Tibial nerve (tissue), 4 donors: ENCODE measurements around the gene SPTBN1. TPM values are rescaled to one million over a fixed set of nuclear protein-coding genes. Genes with fewer than 3 reads are reported as not detected.

Source experiments
- DNase-seq, 2 donors: peaks; one replicate each; pipeline ENCODE4 v3.0.0-alpha.2; 2019; ENCODE audit warnings: low spot score in 2 of 2
- H3K27ac ChIP-seq, 4 donors: fragments of 200-600 bp; sonication (generic) in 3 of 4; one replicate each; pipeline ENCODE4 v1.5.1; 2017 to 2019; ENCODE audit warnings: mild to moderate bottlenecking in 1 of 4
- H3K27me3 ChIP-seq, 2 donors: fragments of 200-600 bp; sonication (generic) in 1 of 2; one replicate each; pipeline versions ENCODE4 v1.5.1 to v1.6.0; 2017 to 2019
- H3K36me3 ChIP-seq, 3 donors: fragments of 200-600 bp; sonication (generic); one replicate each; pipeline ENCODE4 v1.5.1; 2018 to 2019
- H3K4me1 ChIP-seq, 4 donors: fragments of 200-600 bp; sonication (generic) in 3 of 4; one replicate each; pipeline ENCODE4 v1.5.1; 2017 to 2019
- H3K4me3 ChIP-seq, 4 donors: fragments of 200-600 bp; sonication (generic) in 3 of 4; one replicate each; pipeline ENCODE4 v1.5.1; 2017 to 2019; ENCODE audit warnings: mild to moderate bottlenecking in 1 of 4, moderate library complexity in 1 of 4
- H3K9me3 ChIP-seq, 4 donors: fragments of 200-600 bp; sonication (generic) in 3 of 4; one replicate each; pipeline ENCODE4 v1.5.1; 2017 to 2019
- CTCF ChIP-seq, 5 experiments: fragments of 200-600 bp in 3 of 5; fragments of 450-650 bp in 2 of 5; sonication (generic) in 3 of 5; IDR thresholded peaks; one replicate each; pipeline ENCODE4 v1.5.1; 2016 to 2019; ENCODE audit warnings: antibody characterized with exemption in 5 of 5, mild to moderate bottlenecking in 3 of 5, moderate library complexity in 2 of 5
- EP300 ChIP-seq, 2 donors: sonication (generic); formaldehyde crosslinking; IDR thresholded peaks; one replicate each; pipeline ENCODE4 v1.6.1; 2017; ENCODE audit warnings: antibody characterized with exemption in 2 of 2, mild to moderate bottlenecking in 1 of 2
- POLR2A ChIP-seq, 2 donors: fragments of 450-650 bp; IDR thresholded peaks; one replicate each; pipeline ENCODE4 v1.6.1; 2017; ENCODE audit warnings: antibody characterized with exemption in 2 of 2, mild to moderate bottlenecking in 2 of 2, moderate library complexity in 2 of 2
- WGBS, 2 donors: methylation state at CpG; one replicate each; pipeline ENCODE4 v1.1.5; 2018; 5-methylcytosine and 5-hydroxymethylcytosine counted together
- total RNA-seq, 4 donors: library from RNA; depleted of rRNA; stranded (reverse); fragments of >200 nt; gene quantifications; one replicate each; pipeline ENCODE4 v1.1.0, GENCODE V29; 2016

SPTBN1 gene
- total RNA-seq, 4 donors from 2014 or later = 670 to 967 (median 890) TPM

- H3K36me3 ChIP-seq = peaks cover 3 to 75% (median 22%) of the 10 kb centered on the region in 3 donors
- no peak overlapping the region for H3K4me3 ChIP-seq
- WGBS, 2 donors = 70 to 72% methylated on average over 7 of the region's 7 CpGs
- DNase-seq = no peak
- TF ChIP-seq EP300 (IDR thresholded peaks at IDR 0.05) (peak in 1 of 2 donors; percentile 8), CTCF (IDR thresholded peaks at IDR 0.05) (no peak), POLR2A (IDR thresholded peaks at IDR 0.05) (no peak)
- no peaks in the 10 kb centered on the region for H3K9me3 ChIP-seq
- H3K4me1 ChIP-seq = peaks cover 0 to 77% (median 26%) of the 10 kb centered on the region in 4 donors
- no peaks in the 10 kb centered on the region for H3K27me3 ChIP-seq
- peak overlapping the region in 1 of 4 donors; percentile 61 for H3K27ac ChIP-seq
Measured at GRCh38 chr2:54617409-54617808, 161.3 kb downstream of the SPTBN1 start.

GRCh38 chr2:54618646-54619565 lies 162.8 kb downstream of the SPTBN1 start:
- 24 to 27% methylated on average over 5 of the region's 5 CpGs for WGBS, 2 donors
- Histone ChIP-seq H3K27me3 (no peaks in the 10 kb centered on the region), H3K9me3 (no peaks in the 10 kb centered on the region), H3K36me3 (peaks cover 3 to 84% (median 26%) of the 10 kb centered on the region in 3 donors), H3K4me1 (peaks cover 0 to 63% (median 22%) of the 10 kb centered on the region in 4 donors), H3K4me3 (no peak overlapping the region), H3K27ac (peak overlapping the region in 3 of 4 donors; percentile 31 to 61 (median 53))
- no peak for DNase-seq
- TF ChIP-seq POLR2A (IDR thresholded peaks at IDR 0.05) = no peak
- peak; percentile 41 to 64 for TF ChIP-seq EP300 (IDR thresholded peaks at IDR 0.05)
- no peak for TF ChIP-seq CTCF (IDR thresholded peaks at IDR 0.05)

GRCh38 chr2:54619660-54620231 lies 163.6 kb downstream of the SPTBN1 start:
- peak overlapping the region in 3 of 4 donors; percentile 31 to 61 (median 53) for H3K27ac ChIP-seq
- no peak for DNase-seq

GRCh38 chr2:54620948-54621347 lies 164.8 kb downstream of the SPTBN1 start:
- Histone ChIP-seq H3K36me3 (peaks cover 0 to 88% (median 26%) of the 10 kb centered on the region in 3 donors), H3K4me3 (no peak overlapping the region), H3K27ac (no peak overlapping the region), H3K9me3 (no peaks in the 10 kb centered on the region), H3K4me1 (peaks cover 0 to 54% (median 18%) of the 10 kb centered on the region in 4 donors), H3K27me3 (no peaks in the 10 kb centered on the region)
- no peak for DNase-seq
- TF ChIP-seq POLR2A (IDR thresholded peaks at IDR 0.05) = no peak
- no peak for TF ChIP-seq CTCF (IDR thresholded peaks at IDR 0.05)
- TF ChIP-seq EP300 (IDR thresholded peaks at IDR 0.05) = no peak
- WGBS, 2 donors = 93% methylated on average over 5 of the region's 5 CpGs

More at GRCh38 chr2:54619660-54620231, 163.6 kb downstream of the SPTBN1 start:
- H3K9me3 ChIP-seq = no peaks in the 10 kb centered on the region
- H3K36me3 ChIP-seq = peaks cover 3 to 86% (median 26%) of the 10 kb centered on the region in 3 donors
- H3K4me3 ChIP-seq = no peak overlapping the region
- 72 to 75% methylated on average over 9 of the region's 9 CpGs for WGBS, 2 donors
- H3K4me1 ChIP-seq = peaks cover 0 to 61% (median 18%) of the 10 kb centered on the region in 4 donors
- no peak for TF ChIP-seq POLR2A (IDR thresholded peaks at IDR 0.05)
- TF ChIP-seq CTCF (IDR thresholded peaks at IDR 0.05) = no peak
- TF ChIP-seq EP300 (IDR thresholded peaks at IDR 0.05) = no peak
- H3K27me3 ChIP-seq = no peaks in the 10 kb centered on the region
